ELR (cell line): ENCODE data around the gene MAN2B1.
"Not testable (repeated sequence)": the region's sequence is repeated elsewhere in the genome, so short reads cannot be mapped to it uniquely, and the experiment has no call there.

Experiments
- DNase-seq: peaks from one replicate; pipeline ENCODE4 v3.0.0-alpha.2; 2015; ENCODE audit warnings: low read depth

The MAN2B1 gene

DNA sequence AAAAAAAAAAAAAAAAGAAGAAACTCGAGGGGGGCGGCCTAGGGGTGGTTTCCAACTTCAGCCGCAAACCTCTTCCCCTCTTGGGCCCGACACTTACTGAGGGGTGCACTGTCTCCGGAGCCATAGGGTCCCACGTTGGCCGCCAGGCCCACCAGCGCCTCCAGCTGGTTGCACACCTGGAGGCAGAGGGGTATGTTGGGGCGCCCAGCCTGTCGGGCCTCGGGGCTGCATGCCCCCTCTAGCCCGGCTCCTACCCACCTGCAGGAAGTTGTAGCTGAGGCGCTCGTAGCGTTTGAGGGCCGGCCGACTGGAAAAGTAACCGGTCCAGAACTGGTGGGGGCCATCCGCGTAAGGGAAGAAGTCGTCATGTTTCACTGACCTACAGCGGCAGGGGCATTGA lies 8.6 kb downstream of the MAN2B1 start:
- no peak for DNase-seq

DNA sequence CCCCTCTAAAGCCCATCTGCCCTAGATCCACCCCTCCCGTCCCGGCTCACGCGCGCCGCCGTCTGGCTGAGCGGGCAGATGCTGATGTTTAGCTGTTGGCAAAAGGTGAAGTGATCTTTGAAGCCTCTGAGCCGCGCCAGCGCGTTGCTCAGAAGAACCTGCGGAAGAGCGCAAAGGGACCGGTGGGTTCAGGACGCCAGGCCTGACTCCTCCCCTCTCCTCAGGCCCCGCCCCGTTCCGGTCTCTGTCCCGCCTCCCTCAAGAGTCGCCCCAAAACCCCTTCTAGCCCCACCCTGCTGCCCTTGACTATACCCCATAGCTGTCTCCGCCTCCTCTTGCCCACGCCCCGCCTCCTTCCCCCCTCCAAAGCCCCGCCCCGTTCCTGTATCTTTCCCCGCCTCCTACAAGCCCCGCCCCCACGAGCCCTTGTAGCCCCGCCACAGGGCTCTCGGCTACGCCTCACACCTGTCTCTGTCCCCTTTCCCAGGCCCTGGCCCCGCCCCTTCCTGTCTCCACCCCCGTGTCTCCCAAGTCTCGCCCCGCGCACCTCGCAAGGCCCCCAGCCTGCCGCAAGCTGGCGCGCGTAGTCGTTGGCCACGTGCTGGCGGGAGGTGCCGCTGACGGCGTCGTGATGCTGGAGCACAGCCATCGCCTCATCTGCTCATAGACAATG lies 9.5 kb downstream of the MAN2B1 start:
- DNase-seq = peak; percentile 19

DNA sequence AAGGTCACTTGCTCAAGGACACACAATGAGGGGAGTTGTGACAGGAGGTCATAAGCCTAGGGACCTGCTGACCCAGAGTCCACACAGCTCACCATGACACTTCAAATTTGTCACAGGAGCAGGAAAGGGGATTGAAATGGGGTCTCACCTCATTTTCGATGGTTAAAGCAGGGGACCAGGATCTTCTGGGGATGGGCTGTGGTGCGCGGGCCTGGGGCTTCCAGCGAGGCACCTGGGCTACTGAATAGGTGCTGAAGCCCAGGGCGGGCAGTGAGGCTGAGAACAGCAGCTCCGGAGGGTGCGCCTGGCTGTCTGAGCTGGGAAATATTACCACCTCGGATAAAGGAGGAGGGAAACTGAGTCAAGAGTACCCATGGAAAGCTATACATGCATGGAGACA lies 11.0 kb downstream of the MAN2B1 start:
- no peak for DNase-seq

DNA sequence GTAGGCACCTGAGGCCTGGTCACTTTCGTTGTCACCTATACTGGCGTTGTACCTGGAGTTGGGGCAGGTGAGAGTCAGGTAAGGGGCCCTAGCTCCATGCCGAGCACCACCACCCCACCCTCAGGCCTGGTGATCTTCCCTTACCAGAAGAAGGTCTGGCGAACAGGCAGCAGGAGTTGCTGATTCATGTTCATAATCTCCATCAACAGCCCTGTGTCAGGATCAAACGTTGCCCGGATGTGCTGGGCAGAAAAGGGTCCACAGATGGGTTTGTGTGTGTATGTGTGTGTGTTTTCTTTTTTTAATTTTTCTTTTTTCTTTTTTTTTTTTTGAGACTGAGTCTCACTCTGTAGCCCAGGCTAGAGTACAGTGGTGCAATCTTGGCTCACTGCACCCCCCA lies 14.3 kb downstream of the MAN2B1 start:
- no peak for DNase-seq

DNA sequence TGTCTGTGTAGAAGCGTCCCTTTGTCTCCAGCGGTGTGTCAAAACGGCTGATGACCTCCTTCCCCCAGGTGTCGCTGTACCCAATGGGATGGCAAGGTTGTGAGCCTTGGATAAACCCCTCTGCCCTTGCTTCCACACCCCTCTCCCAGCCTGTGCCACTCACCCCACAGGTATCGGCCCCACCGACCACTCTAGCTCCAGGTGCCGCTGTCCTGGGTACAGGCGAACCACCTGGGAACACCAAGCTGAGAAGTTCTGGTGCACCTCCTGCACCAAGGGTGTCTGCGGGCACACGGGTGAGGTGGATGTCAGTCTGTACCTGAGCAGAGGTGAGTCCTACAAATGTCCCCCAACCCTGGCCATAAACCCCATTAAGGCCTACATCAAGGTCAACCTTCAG lies 16.6 kb downstream of the MAN2B1 start:
- no peak for DNase-seq

DNA sequence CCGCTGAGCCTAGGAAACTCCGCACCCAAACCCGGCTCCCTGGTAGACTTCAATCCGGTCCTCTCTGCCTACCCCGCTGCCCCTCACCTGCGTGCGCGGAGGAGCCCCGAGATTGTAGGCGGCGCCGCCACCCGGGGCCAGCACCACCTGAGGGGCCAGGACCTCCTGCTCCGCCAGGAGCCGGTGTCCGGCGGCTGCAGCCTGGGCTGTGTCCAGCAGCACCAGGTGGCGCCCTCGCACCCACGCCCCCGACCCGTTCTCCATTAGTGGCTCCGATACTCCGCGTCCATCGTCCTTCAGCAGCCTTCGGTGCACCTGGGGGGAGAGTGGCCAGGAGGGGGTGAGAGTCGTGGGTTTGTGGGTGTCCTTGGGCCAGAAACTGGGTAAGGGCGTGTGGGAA lies 18.5 kb downstream of the MAN2B1 start:
- DNase-seq = no peak

DNA sequence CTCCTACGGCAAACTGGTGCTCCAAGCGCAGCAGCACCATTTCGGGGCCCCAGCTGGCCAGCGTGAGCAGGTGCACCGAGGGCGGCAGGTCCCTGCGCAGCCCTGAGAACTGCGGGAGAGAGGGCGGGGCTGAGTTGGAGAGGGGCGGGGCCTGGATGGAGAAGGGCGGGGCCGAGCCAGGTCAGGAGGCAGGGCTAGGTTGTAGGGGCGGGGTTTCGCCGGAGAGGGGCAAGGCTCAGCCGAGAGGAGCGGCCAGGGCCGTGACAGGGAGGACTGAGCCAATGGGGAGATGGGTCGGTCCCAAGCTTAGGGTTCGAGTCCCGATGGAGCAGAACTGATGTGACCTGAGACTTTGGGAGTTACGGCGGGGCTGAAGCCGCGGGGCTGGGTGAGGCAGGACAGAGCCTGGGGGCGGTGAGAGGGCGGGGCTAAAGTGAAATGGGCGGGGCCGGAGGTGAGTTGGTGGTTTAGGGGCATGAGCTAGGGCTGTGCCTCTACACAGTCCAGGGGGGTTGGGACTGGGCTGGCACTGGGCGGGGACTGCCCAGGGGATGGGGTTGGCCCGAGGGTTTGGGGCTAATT lies 19.0 kb downstream of the MAN2B1 start:
- peak; percentile 41 for DNase-seq

DNA sequence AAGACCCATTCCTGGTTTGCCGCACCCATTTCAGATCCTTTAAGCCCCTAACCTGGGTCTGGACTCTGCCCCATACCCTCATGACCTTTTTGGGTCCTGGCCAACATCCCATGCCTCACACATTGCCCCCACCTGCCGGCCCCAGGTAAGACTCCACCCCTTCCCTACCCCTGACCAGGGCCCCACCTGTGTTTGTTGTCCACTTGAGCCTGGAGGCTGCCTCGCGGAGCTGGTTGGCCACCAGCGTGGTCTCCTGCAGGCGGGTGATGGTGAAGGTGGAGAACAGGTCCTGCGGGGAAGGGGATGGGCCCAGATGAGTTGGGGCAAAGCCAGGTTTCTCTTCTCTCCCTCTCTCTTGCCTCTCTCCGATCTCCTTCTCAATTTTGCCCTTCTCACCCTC lies 19.5 kb downstream of the MAN2B1 start:
- no peak for DNase-seq

DNA sequence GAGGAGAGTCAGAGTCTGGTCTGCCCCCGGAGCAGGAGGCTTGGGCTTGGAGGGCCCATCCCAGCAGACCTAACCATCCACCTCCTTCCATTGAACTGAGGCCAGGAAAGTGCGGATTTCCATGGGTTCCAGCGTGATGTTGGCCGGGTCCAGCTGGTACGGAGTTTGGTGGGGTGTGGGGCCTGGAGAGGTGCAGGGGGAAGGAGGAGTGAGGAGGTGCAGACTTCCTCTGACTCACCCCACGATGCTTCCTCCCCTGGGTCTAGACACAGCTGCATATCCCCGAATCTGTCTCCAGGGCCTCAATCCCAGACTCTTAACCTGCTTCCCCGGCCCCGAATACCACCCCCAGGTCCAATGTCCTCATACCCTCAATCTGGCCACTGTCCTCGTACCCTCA lies 20.0 kb downstream of the MAN2B1 start:
- no peak for DNase-seq

DNA sequence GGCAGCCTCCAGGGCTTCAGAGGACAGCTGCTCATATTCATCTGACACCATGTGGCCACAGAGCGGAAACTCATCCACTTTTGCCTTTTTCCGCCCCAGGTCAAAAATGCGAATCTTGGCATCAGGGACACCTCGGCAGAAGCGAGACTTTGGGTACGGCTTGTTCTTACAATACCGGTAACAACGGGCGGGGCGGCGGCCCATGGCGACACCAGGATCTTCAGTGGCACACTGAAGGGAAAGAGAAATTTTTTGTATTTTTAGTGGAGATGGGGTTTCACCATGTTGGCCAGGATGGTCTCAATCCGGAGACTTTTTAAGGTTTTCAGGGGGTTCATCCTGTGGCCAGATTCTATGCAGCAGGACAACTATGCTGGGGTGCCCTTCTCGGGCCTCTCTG lies 22.8 kb downstream of the MAN2B1 start:
- DNase-seq = not testable (repeated sequence)

DNA sequence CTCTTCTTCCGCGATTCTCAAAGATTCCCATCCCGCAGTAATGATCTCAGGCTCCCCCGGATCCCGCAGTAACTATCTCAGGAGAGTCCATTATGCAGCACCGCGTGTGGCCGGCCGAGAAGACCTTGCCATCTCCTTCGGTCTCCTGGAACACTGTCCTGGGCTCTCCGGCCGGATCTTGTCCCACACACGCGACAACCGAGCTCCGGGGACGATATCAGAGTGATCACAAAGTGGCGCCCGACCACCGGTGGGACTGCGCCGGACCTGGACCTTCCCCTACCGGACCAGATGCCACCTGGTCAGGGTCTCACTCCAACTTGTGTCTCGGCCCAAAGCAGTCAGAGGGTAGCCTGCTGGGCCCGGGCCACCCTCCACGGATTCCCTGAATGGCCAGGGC lies 24.0 kb downstream of the MAN2B1 start:
- DNase-seq = no peak

DNA sequence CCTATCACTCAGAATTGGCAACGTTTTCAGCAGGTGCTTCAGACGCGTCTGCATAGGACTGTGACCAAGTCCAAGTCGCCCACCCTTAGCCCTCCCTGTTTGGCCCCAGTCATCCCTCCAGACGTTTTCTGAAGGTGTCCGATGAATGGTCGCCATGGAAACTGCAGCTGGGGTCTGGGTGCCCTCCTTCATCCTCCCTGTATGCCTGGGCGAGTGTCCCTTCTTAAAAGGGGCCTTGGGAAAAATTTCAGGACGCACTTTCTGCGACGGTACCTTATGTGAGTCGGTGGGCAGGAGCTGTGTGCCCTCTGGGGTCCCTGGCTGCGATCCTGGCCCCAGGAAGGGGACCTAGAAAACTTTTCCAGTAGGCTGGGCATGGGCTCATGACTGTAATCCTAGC lies 25.1 kb downstream of the MAN2B1 start:
- DNase-seq = no peak

DNA sequence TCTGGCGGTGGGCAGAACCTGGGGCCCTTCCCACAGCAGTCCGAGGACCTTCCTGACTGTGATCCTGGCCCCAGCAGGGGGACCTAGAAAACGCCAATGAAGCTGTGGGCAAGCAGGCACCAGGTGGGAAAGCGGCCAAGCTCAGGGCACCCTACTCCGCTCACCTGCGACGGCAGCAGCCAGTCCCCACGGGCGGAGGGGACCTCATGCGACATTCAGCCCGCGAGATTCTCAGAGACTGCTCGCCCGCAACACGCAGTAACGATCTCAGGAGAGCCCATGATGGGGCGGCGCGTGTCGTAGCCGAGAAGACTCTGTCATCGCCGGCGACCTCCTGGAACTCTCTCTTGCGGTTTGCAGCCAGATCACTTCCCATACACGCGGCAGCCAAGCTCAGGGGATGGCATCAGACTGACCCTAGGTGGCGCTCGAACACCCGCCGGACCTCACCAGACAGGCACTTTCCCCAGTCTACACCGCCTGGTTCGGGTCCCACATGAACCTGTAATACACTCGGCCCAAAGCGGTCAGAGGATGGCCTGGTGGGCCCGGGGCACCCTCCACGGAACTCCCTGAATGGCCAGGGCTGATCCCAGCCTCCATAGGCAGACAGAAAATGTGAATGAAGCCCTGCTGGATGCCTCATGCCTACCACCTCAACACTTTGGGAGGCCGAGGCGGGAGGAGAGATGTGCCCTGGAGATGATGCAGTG lies 26.5 kb downstream of the MAN2B1 start:
- peak; percentile 85 for DNase-seq

DNA sequence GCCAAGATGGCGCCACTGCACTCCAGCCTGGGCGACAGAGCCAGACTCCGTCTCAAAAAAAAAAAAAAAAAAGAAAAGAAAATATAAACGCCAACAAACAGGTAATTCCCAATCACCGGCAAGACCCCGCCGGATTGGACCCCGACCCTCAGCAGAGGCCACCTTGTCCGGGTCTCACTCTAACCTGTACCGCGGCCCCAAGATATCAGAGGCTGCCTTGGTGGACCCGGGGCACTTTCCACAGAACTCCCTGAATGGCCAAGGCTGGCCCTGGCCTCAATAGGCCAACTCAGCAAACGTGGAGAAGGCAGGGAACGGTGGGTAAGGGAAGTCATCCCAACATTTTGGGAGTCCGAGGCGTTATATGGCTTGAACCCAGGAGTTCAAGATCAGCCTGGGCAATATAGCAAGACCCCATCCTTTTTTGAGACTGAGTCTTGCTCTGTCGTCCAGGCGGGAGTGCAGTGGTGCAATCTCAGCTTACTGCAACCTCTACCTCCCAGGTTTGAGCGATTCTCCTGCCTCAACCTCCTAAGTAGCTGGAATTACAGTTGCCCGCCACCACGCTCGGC lies 27.8 kb downstream of the MAN2B1 start:
- no peak for DNase-seq

DNA sequence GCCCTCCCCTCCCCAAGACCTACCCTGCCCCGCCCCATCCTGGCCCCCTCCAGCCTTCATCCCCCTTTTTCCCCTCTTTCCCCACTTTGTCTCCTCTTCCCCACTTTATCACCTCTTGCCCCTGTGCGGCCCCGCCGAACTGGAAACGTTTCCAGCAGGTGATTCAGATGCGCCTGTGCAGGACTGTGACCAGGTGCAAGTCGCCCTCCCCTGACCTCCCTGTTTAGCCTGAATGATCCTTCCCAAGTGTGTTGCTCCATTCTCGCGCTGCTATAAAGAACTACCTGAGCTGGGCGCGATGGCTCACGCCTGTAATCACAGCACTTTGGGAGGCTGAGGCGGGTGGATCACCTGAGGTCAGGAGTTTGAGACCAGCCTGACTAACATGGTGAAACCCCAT lies 29.9 kb downstream of the MAN2B1 start:
- DNase-seq = no peak

DNA sequence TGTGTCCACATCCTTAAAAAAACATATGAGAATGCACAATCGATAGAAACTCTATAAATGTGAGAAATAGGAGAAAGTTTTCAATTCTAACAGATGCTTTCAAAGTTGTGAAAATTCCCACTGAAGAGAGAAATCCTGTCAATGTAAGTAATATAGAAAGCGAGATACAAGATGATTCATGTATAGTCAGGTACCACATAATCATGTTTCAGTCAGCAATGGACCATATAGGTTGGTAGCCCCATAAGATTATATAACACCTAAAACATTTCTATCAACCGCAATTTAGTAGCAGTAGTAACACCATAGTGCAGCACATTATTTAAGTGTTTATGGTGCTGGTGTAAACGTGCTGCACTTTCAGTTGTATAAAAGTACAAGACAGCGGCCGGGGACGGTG lies 37.3 kb downstream of the MAN2B1 start:
- DNase-seq = no peak

DNA sequence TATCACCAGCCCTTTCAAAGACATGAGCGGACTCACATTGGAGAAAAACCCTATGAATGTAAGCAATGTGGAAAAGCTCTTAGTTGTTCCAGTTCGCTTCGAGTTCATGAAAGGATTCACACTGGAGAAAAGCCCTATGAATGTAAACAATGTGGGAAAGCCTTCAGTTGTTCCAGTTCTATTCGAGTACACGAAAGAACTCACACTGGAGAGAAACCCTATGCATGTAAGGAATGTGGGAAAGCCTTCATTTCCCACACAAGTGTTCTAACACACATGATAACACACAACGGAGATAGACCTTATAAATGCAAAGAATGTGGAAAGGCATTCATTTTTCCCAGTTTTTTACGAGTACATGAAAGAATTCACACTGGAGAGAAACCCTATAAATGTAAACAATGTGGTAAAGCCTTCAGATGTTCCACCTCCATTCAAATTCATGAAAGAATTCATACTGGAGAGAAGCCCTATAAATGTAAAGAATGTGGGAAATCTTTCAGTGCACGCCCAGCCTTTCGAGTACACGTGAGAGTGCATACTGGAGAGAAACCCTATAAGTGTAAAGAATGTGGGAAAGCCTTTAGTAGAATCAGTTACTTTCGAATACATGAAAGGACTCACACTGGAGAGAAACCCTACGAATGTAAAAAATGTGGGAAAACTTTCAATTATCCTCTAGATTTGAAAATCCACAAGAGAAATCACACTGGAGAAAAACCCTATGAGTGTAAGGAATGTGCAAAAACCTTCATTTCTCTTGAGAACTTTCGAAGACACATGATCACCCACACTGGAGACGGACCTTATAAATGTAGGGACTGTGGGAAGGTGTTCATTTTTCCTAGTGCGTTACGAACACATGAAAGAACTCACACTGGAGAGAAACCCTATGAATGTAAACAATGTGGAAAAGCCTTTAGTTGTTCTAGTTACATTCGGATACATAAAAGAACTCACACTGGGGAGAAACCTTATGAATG lies 38.2 kb downstream of the MAN2B1 start:
- no peak for DNase-seq

DNA sequence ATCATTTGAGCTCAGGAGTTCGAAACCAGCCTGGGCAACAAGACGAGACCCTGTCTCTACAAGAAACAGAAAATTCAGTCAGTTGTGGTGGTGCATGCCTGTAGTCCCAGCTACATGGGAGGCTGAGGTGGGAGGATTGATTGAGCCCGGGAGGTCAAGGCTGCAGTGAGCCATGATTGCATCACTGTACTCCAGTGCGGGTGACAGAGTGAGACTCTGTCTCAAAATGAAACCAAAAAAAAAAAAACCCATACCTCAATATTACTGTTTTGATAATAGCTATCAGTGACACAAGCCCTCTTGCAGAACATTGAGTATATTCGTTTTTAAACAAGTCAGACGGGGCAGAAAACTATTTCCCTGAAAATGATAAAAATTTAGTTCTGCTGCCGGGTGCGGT lies 39.6 kb downstream of the MAN2B1 start:
- DNase-seq = no peak

DNA sequence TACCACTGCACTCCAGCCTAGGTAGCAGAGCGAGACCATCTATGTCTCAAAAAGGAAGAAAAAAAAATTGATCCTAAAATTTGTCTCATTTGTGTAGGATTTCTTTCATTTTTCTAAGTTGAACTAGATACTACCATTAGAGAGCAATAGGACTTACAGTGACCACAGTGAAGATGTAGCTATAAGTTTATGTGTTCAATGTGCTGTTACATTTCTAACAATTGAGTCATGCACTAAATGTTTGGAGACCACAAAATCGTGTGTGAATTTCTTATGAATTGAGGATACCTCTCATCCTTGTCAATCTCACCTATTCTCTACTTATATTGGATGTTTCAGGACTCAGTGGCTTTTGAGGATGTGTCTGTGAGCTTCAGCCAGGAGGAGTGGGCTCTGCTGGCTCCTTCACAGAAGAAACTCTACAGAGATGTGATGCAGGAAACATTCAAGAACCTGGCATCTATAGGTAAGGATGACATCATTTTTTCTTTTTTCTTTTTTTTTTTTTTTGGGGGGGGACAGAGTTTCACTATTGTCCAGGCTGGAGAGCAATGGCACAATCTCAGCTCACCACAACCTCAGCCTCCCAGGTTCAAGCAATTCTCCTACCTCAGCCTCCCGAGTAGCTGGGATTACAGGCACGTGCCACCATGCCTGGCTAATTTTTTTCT lies 43.0 kb downstream of the MAN2B1 start:
- peak; percentile 53 for DNase-seq

DNA sequence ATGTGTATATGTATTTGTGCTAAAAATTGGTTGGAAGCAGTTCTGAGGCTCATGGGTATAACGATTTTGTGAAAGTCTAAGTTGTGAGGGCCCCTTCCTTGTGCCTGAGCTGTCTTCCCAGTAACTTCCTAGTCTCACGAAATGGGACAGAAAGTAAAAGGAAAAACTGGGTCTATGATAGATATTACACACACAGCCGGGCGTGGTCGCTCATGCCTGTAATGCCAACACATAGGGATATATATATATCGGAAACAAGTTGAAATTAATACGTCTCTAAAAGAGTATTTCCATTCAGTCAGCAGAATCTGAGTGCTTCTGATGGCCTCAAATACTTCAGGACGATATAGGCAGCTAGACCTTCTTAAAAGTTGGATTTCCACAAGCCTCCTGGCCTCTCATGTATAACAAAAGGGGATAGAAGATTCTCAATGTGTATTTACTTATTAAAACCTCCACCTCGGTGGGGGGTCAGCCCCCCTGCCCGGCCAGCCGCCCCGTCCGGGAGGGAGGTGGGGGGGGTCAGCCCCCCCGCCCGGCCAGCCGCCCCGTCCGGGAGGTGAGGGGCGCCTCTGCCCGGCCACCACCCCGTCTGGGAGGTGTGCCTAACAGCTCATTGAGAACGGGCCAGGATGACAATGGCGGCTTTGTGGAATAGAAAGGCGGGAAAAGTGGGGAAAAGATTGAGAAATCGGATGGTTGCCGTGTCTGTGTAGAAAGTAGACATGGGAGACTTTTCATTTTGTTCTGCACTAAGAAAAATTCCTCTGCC lies 45.1 kb downstream of the MAN2B1 start:
- not testable (repeated sequence) for DNase-seq

DNA sequence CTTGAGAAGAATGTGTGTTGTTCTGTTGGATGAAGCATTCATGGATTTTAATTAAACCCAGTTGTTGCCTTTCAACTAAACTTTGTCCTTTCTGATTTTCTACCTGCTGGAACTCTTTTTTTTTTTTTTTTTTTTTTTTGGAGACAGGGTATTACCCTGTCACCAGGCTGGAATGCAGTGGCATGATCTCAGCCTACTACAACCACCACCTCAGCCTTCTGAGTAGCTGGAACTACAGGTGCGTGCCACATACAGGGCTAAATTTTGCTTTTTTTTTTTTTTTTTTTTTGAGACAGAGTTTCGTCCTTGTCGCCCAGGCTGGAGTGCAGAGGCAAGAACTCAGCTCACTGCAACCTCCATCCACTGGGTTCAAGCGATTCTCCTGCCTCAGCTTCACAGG lies 48.9 kb downstream of the MAN2B1 start:
- no peak for DNase-seq
